HepG2 (cell line): Measurements from ENCODE around the gene TM4SF18. TPM values are rescaled to one million over a fixed set of nuclear protein-coding genes. Genes with fewer than 3 reads are reported as not detected.

Experiments
- ATAC-seq: fragments of 200-7000 bp; cut with Tn5 transposase; 3 replicates; pipeline ENCODE4 v1.9.1; 2020; ENCODE audit warnings: mild to moderate bottlenecking, moderate library complexity
- BruUV-seq: library from RNA; stranded (reverse); fragments of 400-500 nt; replicated peaks from 2 replicates; lab custom pipeline; 2021; lab: Mats Ljungman, UMichigan
- CTCF ChIA-PET: fragments of 300-600 bp; formaldehyde crosslinking; extraction: SDS; loops from one replicate; lab custom pipeline; 2021; ENCODE audit warnings: low total read pairs, inconsistent platforms, low intra/inter-chr PET ratio; lab: Yijun Ruan, JAX
- POLR2A ChIA-PET: fragments of 350-600 bp; sonication (Branson Sonifier 250); formaldehyde crosslinking; loops from one replicate; lab custom pipeline; 2020; ENCODE audit warnings: antibody characterized with exemption, inconsistent platforms; lab: Yijun Ruan, JAX
- DNase-seq: peaks from one replicate; pipeline ENCODE4 v3.0.0-alpha.2; 2015; ENCODE audit warnings: low spot score
- FAIRE-seq: peaks from 3 replicates; lab custom pipeline; 2011; peaks lifted over from hg19 to GRCh38; lab: Jason Lieb, UNC
- H2AFZ ChIP-seq: one replicate; pipeline ENCODE4 v1.6.1; 2011; ENCODE audit warnings: low read length, inconsistent platforms
- H3K27ac ChIP-seq: fragments of 300-600 bp; 3 replicates; pipeline ENCODE4 v1.8.0; 2011; ENCODE audit warnings: mixed run types, mild to moderate bottlenecking, mixed read lengths, low read length, inconsistent platforms; ENCODE audit not compliant: insufficient read depth; ENCODE audit errors: extremely low read length
- H3K27me3 ChIP-seq, 2 experiments: fragments of 200-600 bp in 1 of 2; 2 replicates in 1 of 2; 3 replicates in 1 of 2; pipeline versions ENCODE4 v1.6.0 to v1.8.0; 2011; ENCODE audit warnings: low read length in 2 of 2, mild to moderate bottlenecking in 2 of 2, moderate library complexity in 2 of 2, inconsistent platforms in 1 of 2; ENCODE audit not compliant: insufficient read depth in 2 of 2, control insufficient read depth in 1 of 2
- H3K36me3 ChIP-seq, 2 experiments: fragments of 200-600 bp in 1 of 2; replicated peaks in 1 of 2; 2 replicates in 1 of 2; 3 replicates in 1 of 2; pipeline versions ENCODE4 v1.5.1 to v1.8.0; 2011; ENCODE audit warnings: low read length in 2 of 2, inconsistent platforms in 1 of 2; ENCODE audit not compliant: insufficient read depth in 2 of 2, control insufficient read depth in 1 of 2
- H3K4me1 ChIP-seq: 2 replicates; pipeline ENCODE4 v1.5.1; 2012; ENCODE audit warnings: low read length, inconsistent platforms; ENCODE audit not compliant: insufficient read depth
- H3K4me2 ChIP-seq: 2 replicates; pipeline ENCODE4 v1.6.0; 2011; ENCODE audit warnings: low read depth, low read length, inconsistent platforms
- H3K4me3 ChIP-seq, 3 experiments: fragments of 200-600 bp in 1 of 3; sonication (generic), shearing (Covaris generic) in 1 of 3; replicated peaks in 1 of 3; 2 replicates each; pipeline ENCODE4 v1.5.1; 2011 to 2016; ENCODE audit warnings: low read length in 3 of 3, inconsistent platforms in 2 of 3, low read depth in 2 of 3, mild to moderate bottlenecking in 2 of 3, control low read depth in 1 of 3, mixed read lengths in 1 of 3; ENCODE audit not compliant: insufficient read depth in 1 of 3
- H3K79me2 ChIP-seq: one replicate; pipeline ENCODE4 v1.6.1; 2011; ENCODE audit warnings: low read length, inconsistent platforms; ENCODE audit not compliant: insufficient read depth
- H3K9ac ChIP-seq: 2 replicates; pipeline ENCODE4 v1.6.0; 2011; ENCODE audit warnings: mild to moderate bottlenecking, low read depth, low read length, inconsistent platforms; ENCODE audit not compliant: insufficient read depth
- H3K9me3 ChIP-seq: 2 replicates; pipeline ENCODE4 v1.5.1; 2012; ENCODE audit warnings: mild to moderate bottlenecking, low read length
- H4K20me1 ChIP-seq: 2 replicates; pipeline ENCODE4 v1.6.0; 2011; ENCODE audit warnings: inconsistent platforms, mild to moderate bottlenecking, low read length, moderate library complexity; ENCODE audit not compliant: insufficient read depth
- CCDC6 ChIP-seq: sonication (generic); formaldehyde crosslinking; IDR thresholded peaks from 2 replicates; pipeline ENCODE4 v1.8.1; 2022; ENCODE audit warnings: mild to moderate bottlenecking, missing genetic modification reagents, moderate library complexity
- GPBP1L1 ChIP-seq: sonication (generic); formaldehyde crosslinking; IDR thresholded peaks from 2 replicates; pipeline ENCODE4 v1.5.0; 2020; ENCODE audit warnings: mild to moderate bottlenecking, missing genetic modification reagents
- GTF2F1 ChIP-seq: fragments of 150-350 bp; IDR thresholded peaks from 2 replicates; pipeline ENCODE4 v1.6.1; 2014; ENCODE audit warnings: low read length
- KAT2B ChIP-seq: fragments of 150-350 bp; IDR thresholded peaks from 2 replicates; pipeline ENCODE4 v1.6.1; 2014; ENCODE audit warnings: low read depth, low read length, borderline replicate concordance
- KDM3A ChIP-seq: IDR thresholded peaks from 2 replicates; pipeline ENCODE4 v1.6.1; 2018; ENCODE audit warnings: low read depth, missing compliant biosample characterization
- MLXIP ChIP-seq: sonication (generic); formaldehyde crosslinking; IDR thresholded peaks from 2 replicates; pipeline ENCODE4 v1.9.0; 2021; ENCODE audit warnings: missing genetic modification reagents, borderline replicate concordance
- NBN ChIP-seq: fragments of 450-650 bp; conservative IDR thresholded peaks from 2 replicates; pipeline ENCODE4 v1.6.1; 2017
- NFE2L2 ChIP-seq: fragments of 150-350 bp; IDR thresholded peaks from 2 replicates; pipeline ENCODE4 v1.6.1; 2014; ENCODE audit warnings: low read length
- PHF20 ChIP-seq: sonication (generic); formaldehyde crosslinking; IDR thresholded peaks from 2 replicates; pipeline ENCODE4 v1.5.0; 2020; ENCODE audit warnings: mild to moderate bottlenecking, missing genetic modification reagents
- SATB2 ChIP-seq: sonication (generic); formaldehyde crosslinking; IDR thresholded peaks from 2 replicates; pipeline ENCODE4 v1.5.0; 2020; ENCODE audit warnings: missing genetic modification reagents
- TCF7L2 ChIP-seq: IDR thresholded peaks from 2 replicates; pipeline ENCODE4 v1.6.1; 2011; ENCODE audit warnings: mild to moderate bottlenecking, low read depth, low read length, moderate library complexity
- ZBTB3 ChIP-seq: sonication (generic); formaldehyde crosslinking; IDR thresholded peaks from 2 replicates; pipeline ENCODE4 v1.4.0; 2020; ENCODE audit warnings: low read depth, mild to moderate bottlenecking, moderate library complexity, missing genetic modification reagents, borderline replicate concordance
- ZNF354B ChIP-seq: sonication (generic); formaldehyde crosslinking; IDR thresholded peaks from 2 replicates; pipeline ENCODE4 v1.8.0; 2022; ENCODE audit warnings: mild to moderate bottlenecking, missing genetic modification reagents
- ZNF496 ChIP-seq: sonication (generic); formaldehyde crosslinking; IDR thresholded peaks from 2 replicates; pipeline ENCODE4 v1.8.1; 2023; ENCODE audit warnings: mild to moderate bottlenecking, moderate library complexity, missing genetic modification reagents; ENCODE audit not compliant: insufficient replicate concordance
- ZNF747 ChIP-seq: sonication (generic); formaldehyde crosslinking; IDR thresholded peaks from 2 replicates; pipeline ENCODE4 v1.8.1; 2023; ENCODE audit warnings: missing genetic modification reagents, mild to moderate bottlenecking, borderline replicate concordance
- WGBS: methylation state at CpG from one replicate; pipeline ENCODE4 v1.1.6; 2017; ENCODE audit warnings: low lambda C conversion rate; 5-methylcytosine and 5-hydroxymethylcytosine counted together
- in situ Hi-C: cut with HindIII; loops from 2 replicates; pipeline ENCODE4 v1.10.0; 2017; ENCODE audit warnings: low pct_unique_long_range_greater_than_20kb; ENCODE audit not compliant: extremely low pct_ligation_motif_present
- intact Hi-C: fragments of 100-400 bp; cut with micrococcal nuclease; formaldehyde crosslinking; loops from one replicate; pipeline ENCODE4 v1.10.0; 2022; ENCODE audit not compliant: unreplicated experiment
- polyA plus RNA-seq, 8 experiments: library from polyadenylated mRNA; depleted of rRNA in 3 of 8; stranded (reverse) in 7 of 8; unstranded in 1 of 8; fragments of >200 nt; fragmentation: Illumina TruSeq in 4 of 8; extraction: Trizol in 4 of 8; gene quantifications; 2 replicates each; pipeline versions ENCODE4 v1.2.1 to v1.2.3, GENCODE V29; 2011 to 2016; ENCODE audit warnings: low read depth in 4 of 8, missing spikeins in 1 of 8, mixed read lengths in 1 of 8; ENCODE audit not compliant: insufficient read depth in 1 of 8
- total RNA-seq, 5 experiments: library from RNA; depleted of rRNA; stranded (reverse); fragments of >200 nt; fragmentation: Illumina TruSeq; extraction: Trizol; gene quantifications; 2 replicates each; pipeline ENCODE4 v1.2.3, GENCODE V29; 2016; ENCODE audit warnings: low read depth in 1 of 5

Gene TM4SF18
- total and polyA plus RNA-seq, 2 of the 13 experiments (the other 11 are each of a cell fraction or from before 2014, with no cell fraction given): 0.15 TPM; not detected in 1

- DNase-seq (no peak), FAIRE-seq (no peak), ATAC-seq (no peak)
- Histone ChIP-seq H3K9ac (no peak overlapping the region), H3K4me1 (peaks cover 18% of the 10 kb centered on the region), H4K20me1 (no peaks in the 10 kb centered on the region), H3K9me3 (no peaks in the 10 kb centered on the region), H3K27me3 (no peaks in the 10 kb centered on the region), H3K36me3 (no peaks in the 10 kb centered on the region), H3K79me2 (no peaks in the 10 kb centered on the region), H3K4me2 (no peak overlapping the region), H3K27ac (no peak overlapping the region), H2AFZ (no peak overlapping the region), H3K4me3 (no peak overlapping the region)
- ChIA-PET CTCF (no interaction called here), POLR2A (no interaction called here)
- no peak for TF ChIP-seq KAT2B
- no peak for TF ChIP-seq SATB2 (CRISPR knock-in tag)
- TF ChIP-seq ZNF747: no peak
- no peak for TF ChIP-seq CCDC6 (CRISPR knock-in tag)
- no peak for TF ChIP-seq KDM3A (CRISPR knock-in tag)
- intact Hi-C loops: no loop called here
- no TSS peak for BruUV-seq
- WGBS: 92% methylated on average over 1 of the region's 1 CpG
- in situ Hi-C loops: no loop called here
Measured at GRCh38 chr3:149307435-149307783, 26.0 kb downstream of the TM4SF18 start.

- Histone ChIP-seq H3K27me3 (no peaks in the 10 kb centered on the region), H3K4me3 (no peak overlapping the region), H4K20me1 (no peaks in the 10 kb centered on the region), H3K9me3 (no peaks in the 10 kb centered on the region), H2AFZ (no peak overlapping the region), H3K4me1 (peaks cover 18% of the 10 kb centered on the region), H3K27ac (no peak overlapping the region), H3K4me2 (no peak overlapping the region), H3K36me3 (no peaks in the 10 kb centered on the region), H3K9ac (no peak overlapping the region), H3K79me2 (no peaks in the 10 kb centered on the region)
- ATAC-seq: no peak
- TF ChIP-seq GTF2F1 (no peak), GPBP1L1 (CRISPR knock-in tag) (no peak), ZNF354B (CRISPR knock-in tag) (no peak), TCF7L2 (no peak), PHF20 (no peak), ZNF496 (CRISPR knock-in tag) (no peak), NFE2L2 (no peak), NBN (no peak), ZBTB3 (CRISPR knock-in tag) (no peak), MLXIP (CRISPR knock-in tag) (no peak)
- POLR2A ChIA-PET: no interaction called here
- FAIRE-seq: no peak
- BruUV-seq: no TSS peak
- in situ Hi-C loops (no loop called here), intact Hi-C loops (no loop called here)
- WGBS: 94% methylated on average over 2 of the region's 2 CpGs
- no peak for DNase-seq
- CTCF ChIA-PET: no interaction called here
Measured at GRCh38 chr3:149306751-149307434, 26.5 kb downstream of the TM4SF18 start.
